ENCODE results near the gene ANAPC2.
A peak's percentile ranks its signal among the peaks of the same experiment; 100 is the strongest.

Gene ANAPC2

GRCh38 chr9:137227853-137228505 lies 39.6 kb upstream of the ANAPC2 start:
- DNase-seq (ENCODE audit: extremely low spot score), result no peak
- ChIA-PET POLR2A (interaction anchor here (1.0 to 1.8 kb wide), 3 partner anchors 27 to 141 kb away, joined by 3 to 5 read pairs (median 4); partner anchors contain the start of genes MAN1B1 and TPRN), CTCF (interaction anchor here (0.6 to 1.7 kb wide), 4 partner anchors 9 to 97 kb away, joined by 3 to 9 read pairs (median 6); no protein-coding TSS in a partner anchor)
- TF ChIP-seq PKNOX1 (IDR thresholded peaks at IDR 0.05), result no peak

GRCh38 chr9:137227054-137227852 lies 38.9 kb upstream of the ANAPC2 start, which contains the start of gene RNF224:
Gene RNF224, plus strand, starts transcription at chr9:137227502. Its CDS starts 834 bp downstream, at chr9:137228336.
- CTCF ChIA-PET, result interaction anchor here (0.6 to 1.7 kb wide), 5 partner anchors 9 to 178 kb away, joined by 3 to 9 read pairs (median 4); no protein-coding TSS in a partner anchor
- TF ChIP-seq L3MBTL2 (conservative IDR thresholded peaks at IDR 0.05) (no peak), FOXM1 (IDR thresholded peaks at IDR 0.05; ENCODE audit: borderline replicate concordance) (no peak), SP1 (IDR thresholded peaks at IDR 0.05) (no peak), NFRKB (IDR thresholded peaks at IDR 0.05) (no peak), ARNT (IDR thresholded peaks at IDR 0.05) (no peak), PKNOX1 (IDR thresholded peaks at IDR 0.05) (no peak), FOXA1 (IDR thresholded peaks at IDR 0.05) (no peak), ZNF384 (IDR thresholded peaks at IDR 0.05) (no peak), HDGF (IDR thresholded peaks at IDR 0.05; ENCODE audit: borderline replicate concordance) (no peak), TARDBP (IDR thresholded peaks at IDR 0.05) (no peak), CTBP1 (IDR thresholded peaks at IDR 0.05; ENCODE audit: borderline replicate concordance) (no peak), SUZ12 (IDR thresholded peaks at IDR 0.05) (no peak), FOXK2 (IDR thresholded peaks at IDR 0.05) (no peak), LEF1 (IDR thresholded peaks at IDR 0.05; ENCODE audit: borderline replicate concordance) (no peak)

GRCh38 chr9:137226338-137227053 lies 38.1 kb upstream of the ANAPC2 start:
- CTCF ChIA-PET, result interaction anchor here (1.0 to 1.1 kb wide), 2 partner anchors 50 to 177 kb away, joined by 3 read pairs; no protein-coding TSS in a partner anchor
- TF ChIP-seq HDGF (IDR thresholded peaks at IDR 0.05; ENCODE audit: borderline replicate concordance) (no peak), SUZ12 (IDR thresholded peaks at IDR 0.05) (no peak), ELF4 (IDR thresholded peaks at IDR 0.05) (no peak), LEF1 (IDR thresholded peaks at IDR 0.05; ENCODE audit: borderline replicate concordance) (no peak), TARDBP (IDR thresholded peaks at IDR 0.05) (no peak), L3MBTL2 (conservative IDR thresholded peaks at IDR 0.05) (no peak), ARNT (IDR thresholded peaks at IDR 0.05) (no peak), ZNF384 (IDR thresholded peaks at IDR 0.05) (no peak), NFRKB (IDR thresholded peaks at IDR 0.05) (no peak), FOXA1 (IDR thresholded peaks at IDR 0.05) (no peak), FOXM1 (IDR thresholded peaks at IDR 0.05; ENCODE audit: borderline replicate concordance) (no peak), FOXK2 (IDR thresholded peaks at IDR 0.05) (no peak)
- POLR2A ChIA-PET, result interaction anchor here (0.7 to 1.8 kb wide), 7 partner anchors 12 to 140 kb away, joined by 3 to 6 read pairs (median 3); partner anchors contain the start of genes ANAPC2, MAN1B1, NDOR1 and SSNA1
- DNase-seq (ENCODE audit: extremely low spot score), result no peak

More at GRCh38 chr9:137227054-137227852, 38.9 kb upstream of the ANAPC2 start, which contains the start of gene RNF224:
- POLR2A ChIA-PET, result interaction anchor here (0.7 to 1.8 kb wide), 6 partner anchors 22 to 141 kb away, joined by 3 to 6 read pairs (median 4); partner anchors contain the start of genes ANAPC2, MAN1B1, NDOR1 and SSNA1
- DNase-seq (ENCODE audit: extremely low spot score), result peak; percentile 75

GRCh38 chr9:137225699-137226331 lies 37.5 kb upstream of the ANAPC2 start:
- POLR2A ChIA-PET, result interaction anchor here (0.7 to 1.8 kb wide), 10 partner anchors 11 to 139 kb away, joined by 3 to 6 read pairs (median 3); partner anchors contain the start of genes ANAPC2, MAN1B1, SSNA1 and TPRN
- CTCF ChIA-PET, result interaction anchor here (1.0 kb wide), 1 partner anchor 49 kb away, joined by 3 read pairs; no protein-coding TSS in a partner anchor
- no peak for TF ChIP-seq SUZ12 (IDR thresholded peaks at IDR 0.05)
- no peak for TF ChIP-seq FOXA1 (IDR thresholded peaks at IDR 0.05)
- TF ChIP-seq TARDBP (IDR thresholded peaks at IDR 0.05), result no peak
- TF ChIP-seq LEF1 (IDR thresholded peaks at IDR 0.05; ENCODE audit: borderline replicate concordance), result no peak
- no peak for TF ChIP-seq ELF4 (IDR thresholded peaks at IDR 0.05)
- no peak for TF ChIP-seq CTBP1 (IDR thresholded peaks at IDR 0.05; ENCODE audit: borderline replicate concordance)
- no peak for TF ChIP-seq HDGF (IDR thresholded peaks at IDR 0.05; ENCODE audit: borderline replicate concordance)
- TF ChIP-seq SP1 (IDR thresholded peaks at IDR 0.05), result no peak
- no peak for TF ChIP-seq L3MBTL2 (conservative IDR thresholded peaks at IDR 0.05)
- no peak for TF ChIP-seq FOXK2 (IDR thresholded peaks at IDR 0.05)
- TF ChIP-seq ARNT (IDR thresholded peaks at IDR 0.05), result no peak
- no peak for TF ChIP-seq NFRKB (IDR thresholded peaks at IDR 0.05)
- no peak for DNase-seq (ENCODE audit: extremely low spot score)

GRCh38 chr9:137224830-137225694 lies 36.7 kb upstream of the ANAPC2 start, which contains the start of gene CYSRT1:
Gene CYSRT1, plus strand, starts transcription at chr9:137225174. Its CDS starts 448 bp downstream, at chr9:137225622.
- no peak for DNase-seq (ENCODE audit: extremely low spot score)
- TF ChIP-seq L3MBTL2 (conservative IDR thresholded peaks at IDR 0.05), result no peak
- TF ChIP-seq CTBP1 (IDR thresholded peaks at IDR 0.05; ENCODE audit: borderline replicate concordance), result no peak
- no peak for TF ChIP-seq TARDBP (IDR thresholded peaks at IDR 0.05)
- TF ChIP-seq SUZ12 (IDR thresholded peaks at IDR 0.05), result no peak
- no peak for TF ChIP-seq ARNT (IDR thresholded peaks at IDR 0.05)
- TF ChIP-seq LEF1 (IDR thresholded peaks at IDR 0.05; ENCODE audit: borderline replicate concordance), result no peak
- TF ChIP-seq SP1 (IDR thresholded peaks at IDR 0.05), result no peak
- no peak for TF ChIP-seq ZNF384 (IDR thresholded peaks at IDR 0.05)
- no peak for TF ChIP-seq FOXA1 (IDR thresholded peaks at IDR 0.05)
- TF ChIP-seq PKNOX1 (IDR thresholded peaks at IDR 0.05), result no peak
- TF ChIP-seq ELF4 (IDR thresholded peaks at IDR 0.05), result no peak
- TF ChIP-seq FOXK2 (IDR thresholded peaks at IDR 0.05), result no peak
- no peak for TF ChIP-seq BHLHE40 (IDR thresholded peaks at IDR 0.05; ENCODE audit: borderline replicate concordance)
- POLR2A ChIA-PET, result interaction anchor here (0.7 to 1.5 kb wide), 8 partner anchors 11 to 138 kb away, joined by 3 to 6 read pairs (median 3); partner anchors contain the start of genes MAN1B1, NELFB, SSNA1 and TPRN

More at GRCh38 chr9:137224830-137225694, 36.7 kb upstream of the ANAPC2 start, which contains the start of gene CYSRT1:
- CTCF ChIA-PET, result interaction anchor here (1.0 kb wide), 1 partner anchor 12 kb away, joined by 3 read pairs; no protein-coding TSS in a partner anchor

Measured in HEK293T (cell line).